HepG2 (cell line): ENCODE measurements around the gene BPHL. TPM values are rescaled to one million over a fixed set of nuclear protein-coding genes. Genes with fewer than 3 reads are reported as not detected.
A peak's percentile ranks its signal among the peaks of the same experiment; 100 is the strongest.

Experiments used
- DRAP1 ChIP-seq: IDR thresholded peaks from 2 replicates; pipeline ENCODE4 v1.6.1; 2016; ENCODE audit warnings: missing genetic modification reagents, missing compliant biosample characterization
- HOXA7 ChIP-seq: sonication (generic); formaldehyde crosslinking; IDR thresholded peaks from 2 replicates; pipeline ENCODE4 v1.8.1; 2022; ENCODE audit warnings: mild to moderate bottlenecking, missing genetic modification reagents, moderate library complexity
- MZF1 ChIP-seq: sonication (generic); formaldehyde crosslinking; IDR thresholded peaks from 2 replicates; pipeline ENCODE4 v1.8.1; 2023; ENCODE audit warnings: mild to moderate bottlenecking, missing genetic modification reagents, borderline replicate concordance
- PAF1 ChIP-seq: IDR thresholded peaks from 2 replicates; pipeline ENCODE4 v1.6.1; 2016; ENCODE audit warnings: missing genetic modification reagents, missing compliant biosample characterization
- PAX8 ChIP-seq: sonication (generic); formaldehyde crosslinking; IDR thresholded peaks from 2 replicates; pipeline ENCODE4 v1.8.0; 2022; ENCODE audit warnings: mild to moderate bottlenecking, missing genetic modification reagents, borderline replicate concordance
- PLRG1 ChIP-seq: fragments of 450-650 bp; conservative IDR thresholded peaks from 2 replicates; pipeline ENCODE4 v1.6.1; 2016
- SP5 ChIP-seq: IDR thresholded peaks from 2 replicates; pipeline ENCODE4 v1.6.1; 2016; ENCODE audit warnings: low read depth, borderline replicate concordance
- TBX2 ChIP-seq: sonication (generic); formaldehyde crosslinking; IDR thresholded peaks from 2 replicates; pipeline ENCODE4 v1.5.0; 2020; ENCODE audit warnings: missing genetic modification reagents, mild to moderate bottlenecking, borderline replicate concordance
- THAP11 ChIP-seq: IDR thresholded peaks from 2 replicates; pipeline ENCODE4 v1.6.1; 2016; ENCODE audit warnings: missing biosample characterization, missing genetic modification reagents
- YEATS4 ChIP-seq: sonication (generic); formaldehyde crosslinking; IDR thresholded peaks from 2 replicates; pipeline ENCODE4 v1.4.0; 2020; ENCODE audit warnings: missing genetic modification reagents, borderline replicate concordance
- ZFP36L1 ChIP-seq: sonication (generic); formaldehyde crosslinking; IDR thresholded peaks from 2 replicates; pipeline ENCODE4 v1.8.0; 2022; ENCODE audit warnings: mild to moderate bottlenecking, missing genetic modification reagents, moderate library complexity
- ZMYM3 ChIP-seq: sonication (generic); formaldehyde crosslinking; IDR thresholded peaks from 2 replicates; pipeline ENCODE4 v1.5.1; 2020; ENCODE audit warnings: mild to moderate bottlenecking, missing genetic modification reagents
- ZNF251 ChIP-seq: sonication (generic); formaldehyde crosslinking; IDR thresholded peaks from 2 replicates; pipeline ENCODE4 v1.9.0; 2021; ENCODE audit warnings: mild to moderate bottlenecking, missing genetic modification reagents
- ZNF318 ChIP-seq: sonication (generic); formaldehyde crosslinking; IDR thresholded peaks from 2 replicates; pipeline ENCODE4 v1.4.0; 2020; ENCODE audit warnings: mild to moderate bottlenecking, missing genetic modification reagents
- ZNF460 ChIP-seq: sonication (generic); formaldehyde crosslinking; IDR thresholded peaks from 2 replicates; pipeline ENCODE4 v1.5.1; 2020; ENCODE audit warnings: missing genetic modification reagents, mild to moderate bottlenecking, borderline replicate concordance
- ZNF780A ChIP-seq: sonication (generic); formaldehyde crosslinking; IDR thresholded peaks from 2 replicates; pipeline ENCODE4 v1.8.0; 2022; ENCODE audit warnings: mild to moderate bottlenecking, missing genetic modification reagents, moderate library complexity
- polyA plus RNA-seq, 8 experiments: library from polyadenylated mRNA; depleted of rRNA in 3 of 8; stranded (reverse) in 7 of 8; unstranded in 1 of 8; fragments of >200 nt; fragmentation: Illumina TruSeq in 4 of 8; extraction: Trizol in 4 of 8; gene quantifications; 2 replicates each; pipeline versions ENCODE4 v1.2.1 to v1.2.3, GENCODE V29; 2011 to 2016; ENCODE audit warnings: low read depth in 4 of 8, missing spikeins in 1 of 8, mixed read lengths in 1 of 8; ENCODE audit not compliant: insufficient read depth in 1 of 8
- total RNA-seq, 5 experiments: library from RNA; depleted of rRNA; stranded (reverse); fragments of >200 nt; fragmentation: Illumina TruSeq; extraction: Trizol; gene quantifications; 2 replicates each; pipeline ENCODE4 v1.2.3, GENCODE V29; 2016; ENCODE audit warnings: low read depth in 1 of 5
- TF ChIP-seq, protein P1 (sequence below): sonication (generic); formaldehyde crosslinking; IDR thresholded peaks from 2 replicates; pipeline ENCODE4 v1.5.0; 2020; ENCODE audit warnings: missing genetic modification reagents, mild to moderate bottlenecking, borderline replicate concordance
- TF ChIP-seq, protein P2 (sequence below), 2 experiments: sonication (generic) in 1 of 2; formaldehyde crosslinking in 1 of 2; IDR thresholded peaks; 2 replicates each; pipeline versions ENCODE4 v1.4.0 to v1.6.1; 2018 to 2020; ENCODE audit warnings: missing genetic modification reagents in 2 of 2, borderline replicate concordance in 1 of 2, low read depth in 1 of 2, mild to moderate bottlenecking in 1 of 2, missing biosample characterization in 1 of 2

Gene BPHL
- total and polyA plus RNA-seq, 2 of the 13 experiments (the other 11 are each of a cell fraction or from before 2014, with no cell fraction given), result 37.8 to 39.5 TPM

GRCh38 chr6:3135668-3136291 lies 17.3 kb downstream of the BPHL start (continued):
- no peak for TF ChIP-seq ZNF318
- TF ChIP-seq PAF1, result no peak
- no peak; the same call in 1 of the 2 replicates for TF ChIP-seq TBX2 (CRISPR knock-in tag)
- TF ChIP-seq, protein P1, sequence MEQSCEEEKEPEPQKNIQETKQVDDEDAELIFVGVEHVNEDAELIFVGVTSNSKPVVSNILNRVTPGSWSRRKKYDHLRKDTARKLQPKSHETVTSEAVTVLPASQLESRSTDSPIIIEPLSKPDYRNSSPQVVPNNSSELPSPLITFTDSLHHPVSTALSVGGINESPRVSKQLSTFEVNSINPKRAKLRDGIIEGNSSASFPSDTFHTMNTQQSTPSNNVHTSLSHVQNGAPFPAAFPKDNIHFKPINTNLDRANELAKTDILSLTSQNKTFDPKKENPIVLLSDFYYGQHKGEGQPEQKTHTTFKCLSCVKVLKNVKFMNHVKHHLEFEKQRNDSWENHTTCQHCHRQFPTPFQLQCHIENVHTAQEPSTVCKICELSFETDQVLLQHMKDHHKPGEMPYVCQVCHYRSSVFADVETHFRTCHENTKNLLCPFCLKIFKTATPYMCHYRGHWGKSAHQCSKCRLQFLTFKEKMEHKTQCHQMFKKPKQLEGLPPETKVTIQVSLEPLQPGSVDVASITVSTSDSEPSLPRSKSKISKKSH (CRISPR knock-in tag), result no peak
- peak; percentile 77; the same call in 1 of the 2 replicates for TF ChIP-seq ZFP36L1 (CRISPR knock-in tag)
- no peak for TF ChIP-seq ZNF780A (CRISPR knock-in tag)
- TF ChIP-seq HOXA7 (CRISPR knock-in tag), result no peak
- no peak for TF ChIP-seq ZNF251 (CRISPR knock-in tag)
- TF ChIP-seq SP5 (CRISPR knock-in tag), result 0 out of 2 replicates have a peak, but pooled peaks have one; percentile 35
- TF ChIP-seq MZF1 (CRISPR knock-in tag), result no peak
- TF ChIP-seq ZMYM3 (CRISPR knock-in tag), result no peak
- TF ChIP-seq PAX8 (CRISPR knock-in tag), result no peak
- TF ChIP-seq, protein P2, sequence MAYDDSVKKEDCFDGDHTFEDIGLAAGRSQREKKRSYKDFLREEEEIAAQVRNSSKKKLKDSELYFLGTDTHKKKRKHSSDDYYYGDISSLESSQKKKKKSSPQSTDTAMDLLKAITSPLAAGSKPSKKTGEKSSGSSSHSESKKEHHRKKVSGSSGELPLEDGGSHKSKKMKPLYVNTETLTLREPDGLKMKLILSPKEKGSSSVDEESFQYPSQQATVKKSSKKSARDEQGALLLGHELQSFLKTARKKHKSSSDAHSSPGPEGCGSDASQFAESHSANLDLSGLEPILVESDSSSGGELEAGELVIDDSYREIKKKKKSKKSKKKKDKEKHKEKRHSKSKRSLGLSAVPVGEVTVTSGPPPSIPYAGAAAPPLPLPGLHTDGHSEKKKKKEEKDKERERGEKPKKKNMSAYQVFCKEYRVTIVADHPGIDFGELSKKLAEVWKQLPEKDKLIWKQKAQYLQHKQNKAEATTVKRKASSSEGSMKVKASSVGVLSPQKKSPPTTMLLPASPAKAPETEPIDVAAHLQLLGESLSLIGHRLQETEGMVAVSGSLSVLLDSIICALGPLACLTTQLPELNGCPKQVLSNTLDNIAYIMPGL (CRISPR knock-in tag; IDR thresholded peaks at IDR 0.05; ENCODE audit: borderline replicate concordance in 1 of 2, low read depth in 1 of 2), result 0 out of 4 replicates have a peak, but pooled peaks of 1 of the 2 experiments have one; percentile 12
- no peak for TF ChIP-seq ZNF460 (CRISPR knock-in tag)
- peak; percentile 63; the same call in 1 of the 2 replicates for TF ChIP-seq DRAP1 (CRISPR knock-in tag)
- TF ChIP-seq PLRG1, result no peak
- no peak; the same call in 1 of the 2 replicates for TF ChIP-seq THAP11 (CRISPR knock-in tag)
- TF ChIP-seq YEATS4 (CRISPR knock-in tag), result no peak
